Mucosa of gallbladder (tissue), 1 donor: ENCODE data around the gene AUH. TPM values are rescaled to one million over a fixed set of nuclear protein-coding genes. Genes with fewer than 3 reads are reported as not detected.

ENCODE experiments used
- DNase-seq: peaks from one replicate; pipeline ENCODE4 v3.0.0-alpha.2; 2020; ENCODE audit warnings: low spot score
- total RNA-seq: library from RNA; stranded (reverse); gene quantifications from one replicate; pipeline ENCODE4 v1.2.1, GENCODE V29; 2021
- donor health status: DM: no; HTN: no; CAD: no.

The AUH gene
- total RNA-seq, 1 donor from 2014 or later, result 19.9 TPM

DNA sequence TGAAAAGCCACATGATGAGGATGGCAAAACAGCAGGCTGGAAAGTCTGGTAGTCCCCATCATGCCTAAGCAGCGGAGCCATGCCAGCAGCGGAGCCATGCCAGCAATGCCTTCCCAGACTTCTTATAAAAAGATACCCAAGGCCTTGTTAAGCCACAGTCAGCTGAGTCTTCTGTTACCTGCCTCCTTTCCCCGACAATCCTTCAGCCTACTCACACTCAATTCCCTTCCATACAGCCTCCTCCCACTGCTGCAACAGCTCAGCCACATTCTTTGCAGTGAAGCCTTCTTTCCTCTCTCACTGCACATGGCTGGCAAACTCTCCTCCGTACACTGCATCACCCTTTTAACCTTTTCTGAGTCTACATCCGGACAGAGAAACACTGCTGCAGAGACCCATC lies 114.9 kb downstream of the AUH start:
- no peak for DNase-seq

DNA sequence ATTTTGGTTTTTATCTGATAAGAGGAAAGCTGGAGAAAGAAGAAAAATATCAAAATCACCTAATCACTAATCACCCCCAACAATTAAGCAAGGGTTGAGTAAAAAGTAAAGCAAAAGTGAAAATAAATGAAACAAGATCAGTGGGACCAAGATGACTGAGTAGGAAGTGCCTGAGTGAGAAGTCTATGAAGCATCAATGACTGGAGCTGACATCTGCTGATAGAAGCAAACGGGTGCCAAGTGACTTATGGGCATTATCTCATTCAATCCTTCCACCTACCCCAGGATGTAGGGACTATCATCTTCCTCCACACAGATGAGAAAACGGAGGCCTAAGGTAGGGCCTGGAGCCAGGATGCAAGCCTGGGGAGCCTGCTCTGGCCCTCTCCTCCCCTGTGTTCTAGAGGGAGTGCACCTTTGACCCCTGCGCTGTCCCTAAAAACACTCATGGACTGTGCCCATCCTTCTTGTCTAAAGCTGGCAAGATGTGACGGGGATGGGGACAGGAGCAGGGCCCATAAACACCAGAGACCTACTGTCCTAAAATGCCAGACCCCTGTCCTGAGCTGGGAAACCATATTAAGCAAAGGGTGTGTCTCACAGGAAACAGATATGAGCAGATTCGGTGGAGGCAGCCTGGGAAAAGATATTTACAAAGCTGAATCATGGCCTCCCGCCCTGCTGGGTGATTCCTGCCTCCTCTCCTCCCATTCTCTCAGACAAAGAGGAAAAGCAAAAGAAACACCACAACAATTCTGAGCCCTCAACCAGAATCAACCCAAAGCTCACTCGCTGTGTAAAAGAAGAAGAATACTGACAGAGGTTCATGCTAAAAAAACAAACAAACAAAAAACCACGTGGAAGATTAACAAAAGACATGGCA lies 116.0 kb downstream of the AUH start:
- DNase-seq, result no peak

DNA sequence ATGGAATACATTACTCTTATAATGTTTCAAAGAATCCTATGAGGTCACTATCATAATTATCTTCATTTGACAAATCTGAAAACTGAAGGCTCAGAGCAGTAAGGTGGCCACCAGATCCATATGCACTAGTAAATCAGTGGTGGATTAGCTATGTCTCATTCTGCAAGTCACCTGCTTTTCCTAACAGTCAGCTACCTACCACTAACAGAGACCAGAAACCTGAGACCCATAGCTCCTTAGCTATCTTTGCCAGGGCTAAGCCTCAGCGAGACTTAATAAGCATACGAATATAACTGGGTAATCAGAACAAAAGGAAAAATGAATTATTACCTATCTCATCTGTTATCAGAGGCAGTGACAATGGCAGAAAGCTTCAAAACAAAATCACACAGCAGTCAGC lies 118.7 kb downstream of the AUH start:
- no peak for DNase-seq

DNA sequence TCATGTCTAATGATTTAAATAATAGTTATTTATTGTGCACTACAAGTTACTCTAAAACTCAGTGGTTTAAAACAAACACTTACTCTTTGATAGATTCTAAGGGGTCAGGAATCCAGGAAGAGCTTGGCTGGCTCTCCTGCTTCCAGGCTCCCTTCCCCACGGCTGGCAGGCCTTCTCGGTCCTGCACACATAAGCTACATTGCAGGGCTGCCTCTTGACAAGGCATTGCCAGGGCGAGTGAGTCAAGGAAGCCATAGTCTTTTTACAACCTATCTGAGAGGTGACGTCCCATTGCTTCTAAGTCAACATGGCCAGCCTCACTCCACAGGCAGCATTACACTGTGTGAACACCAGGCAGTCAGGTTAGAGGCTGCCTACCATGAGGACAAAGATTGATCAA lies 119.8 kb downstream of the AUH start:
- DNase-seq, result no peak

DNA sequence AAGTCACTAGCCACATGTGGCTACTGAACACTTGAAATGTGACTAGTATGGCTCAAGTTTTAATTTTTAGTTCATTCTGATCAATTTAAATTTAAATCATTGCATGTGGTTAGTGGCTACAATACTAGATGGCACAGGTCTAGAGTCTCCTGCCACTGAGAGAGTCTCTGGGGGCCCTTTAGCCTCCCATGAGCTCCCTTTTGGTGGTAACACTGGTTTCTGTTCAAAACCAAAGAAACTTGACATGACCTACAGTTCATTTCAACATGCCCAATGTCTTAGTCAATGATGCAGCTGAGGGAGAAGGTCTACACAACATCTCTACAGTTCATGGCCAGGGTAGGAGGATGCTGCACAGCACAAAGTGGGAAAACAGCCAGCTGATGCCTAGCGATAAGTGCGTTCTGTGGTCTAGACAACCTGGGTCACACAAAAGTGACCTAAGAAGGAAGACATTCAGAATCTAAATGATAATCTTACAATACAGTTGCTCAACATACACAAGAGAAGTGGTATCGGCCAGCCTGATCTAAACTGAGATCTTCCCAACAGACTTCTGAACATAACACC lies 121.0 kb downstream of the AUH start:
- DNase-seq, result no peak

DNA sequence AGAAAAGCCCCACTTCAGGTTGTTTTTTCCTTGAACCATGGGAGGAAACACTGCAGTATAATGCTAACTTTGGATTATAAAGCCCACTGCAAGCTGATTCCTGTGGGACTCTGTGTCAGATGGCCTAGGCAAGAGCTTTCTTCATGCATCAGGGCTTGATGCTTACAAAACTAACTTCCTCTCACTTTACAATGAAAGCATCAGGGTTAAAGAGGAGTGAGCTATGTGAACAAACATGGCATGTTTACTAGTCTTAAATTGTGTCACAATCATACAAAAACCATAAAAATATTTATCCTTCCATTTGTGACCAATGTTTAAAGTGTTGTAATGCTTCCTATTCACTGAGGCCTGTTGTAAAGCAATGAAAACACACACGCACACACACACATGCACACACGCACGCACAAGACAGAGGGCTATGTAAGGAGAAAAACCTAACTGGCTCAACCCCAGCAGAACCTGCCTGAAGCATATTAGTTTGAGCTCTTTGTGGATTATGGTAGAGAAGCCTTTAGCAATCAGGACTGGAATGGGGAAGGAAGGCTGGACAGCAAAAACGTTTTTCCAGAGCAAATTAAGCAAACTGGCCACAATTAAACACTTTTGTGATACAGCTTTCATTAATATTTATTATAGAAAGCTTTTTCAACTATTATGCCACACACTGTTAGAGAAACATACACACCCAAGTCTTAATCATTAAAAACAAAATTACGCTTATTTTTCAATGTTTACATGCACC lies 122.2 kb downstream of the AUH start:
- no peak for DNase-seq

DNA sequence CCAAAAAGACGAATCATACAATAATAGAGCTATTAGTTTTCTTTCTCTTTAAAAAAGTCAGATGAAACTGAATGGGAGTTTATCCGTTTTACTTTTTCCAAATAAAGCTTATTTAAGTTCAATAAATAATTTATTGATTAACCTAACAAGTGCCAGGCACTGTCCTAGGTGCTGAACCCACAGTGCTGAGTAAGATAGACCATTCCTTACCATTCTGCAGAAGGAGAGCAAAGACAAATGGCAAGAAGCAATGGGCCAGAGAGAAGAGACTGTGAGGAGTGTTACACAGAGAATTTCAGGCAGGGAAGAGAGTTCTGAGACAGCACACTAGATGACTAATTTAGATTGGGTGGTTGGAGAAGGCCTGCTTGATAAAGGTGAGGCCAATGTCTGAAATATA lies 127.2 kb downstream of the AUH start:
- DNase-seq, result no peak

DNA sequence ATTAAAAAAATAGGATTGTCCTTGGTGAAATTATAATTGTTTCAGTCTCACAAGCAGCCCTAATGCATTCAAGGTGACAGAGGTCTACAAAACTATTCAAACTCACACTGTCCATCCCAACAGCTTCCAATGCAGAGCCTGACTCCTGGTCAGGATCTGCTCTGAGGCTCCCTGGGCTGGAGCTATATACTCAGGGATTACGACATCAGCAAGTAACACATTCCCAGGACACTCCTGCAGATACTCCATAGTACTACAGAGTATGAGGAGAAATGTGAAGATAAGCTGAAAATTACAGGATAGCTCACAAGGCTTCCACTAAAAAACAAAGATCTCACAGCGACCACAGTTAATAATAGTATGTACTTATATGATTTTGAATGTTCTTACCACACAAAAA lies 130.1 kb downstream of the AUH start:
- no peak for DNase-seq

DNA sequence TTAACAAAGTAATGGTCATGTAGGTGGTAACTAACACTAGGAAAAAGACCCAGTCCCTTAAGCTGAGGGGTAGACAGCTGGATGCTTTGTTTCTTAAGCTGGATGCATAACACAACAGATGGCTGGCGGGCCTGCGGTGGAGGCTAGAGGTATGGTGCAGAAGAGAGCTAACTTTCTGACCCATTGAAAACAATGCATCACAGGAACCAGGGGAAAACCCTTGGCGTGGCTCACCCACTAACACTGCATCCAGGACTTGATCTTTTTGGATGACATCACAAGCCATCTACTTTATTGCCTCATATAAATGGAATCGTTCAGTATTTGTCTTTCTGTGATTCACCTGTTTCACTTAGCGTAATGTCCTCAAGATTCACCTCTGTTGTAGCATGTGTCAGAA lies 138.7 kb downstream of the AUH start:
- no peak for DNase-seq

DNA sequence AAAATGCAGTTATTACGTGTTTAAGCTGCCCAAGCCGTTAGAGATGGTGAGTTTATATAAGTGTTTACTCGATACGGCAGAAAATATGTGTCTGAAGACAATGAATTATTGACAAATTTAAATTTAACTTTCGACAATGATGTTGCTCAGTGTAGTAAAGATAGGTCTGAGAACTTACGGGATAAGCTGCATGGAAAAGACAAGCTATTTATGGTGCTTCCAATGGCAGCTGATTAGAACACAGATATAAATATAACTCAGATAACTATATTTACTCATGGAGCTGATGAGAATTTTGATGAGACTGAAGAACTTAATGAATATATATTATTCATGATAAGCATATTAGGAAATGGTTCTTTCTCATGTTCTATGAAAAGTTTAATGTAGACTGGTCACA lies 139.3 kb downstream of the AUH start:
- no peak for DNase-seq

DNA sequence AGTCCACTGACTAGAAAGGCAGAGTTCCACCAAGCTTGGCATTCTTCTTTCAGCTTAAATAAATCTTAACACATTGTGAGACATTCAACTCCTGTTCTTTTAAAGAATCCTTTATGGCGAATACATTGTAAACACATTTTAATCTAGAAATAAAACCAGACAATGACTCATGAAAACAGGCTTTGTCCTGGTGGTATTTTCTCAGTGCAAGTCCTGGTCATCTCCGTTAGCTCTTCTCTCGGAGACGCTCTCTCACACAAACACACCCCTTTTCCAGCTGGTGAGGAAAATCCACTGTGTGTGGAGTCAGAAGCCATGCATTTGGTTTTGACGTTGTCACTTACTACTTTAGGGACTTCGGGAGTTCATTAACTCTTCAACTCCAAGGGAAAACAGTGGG lies 140.4 kb downstream of the AUH start:
- no peak for DNase-seq

DNA sequence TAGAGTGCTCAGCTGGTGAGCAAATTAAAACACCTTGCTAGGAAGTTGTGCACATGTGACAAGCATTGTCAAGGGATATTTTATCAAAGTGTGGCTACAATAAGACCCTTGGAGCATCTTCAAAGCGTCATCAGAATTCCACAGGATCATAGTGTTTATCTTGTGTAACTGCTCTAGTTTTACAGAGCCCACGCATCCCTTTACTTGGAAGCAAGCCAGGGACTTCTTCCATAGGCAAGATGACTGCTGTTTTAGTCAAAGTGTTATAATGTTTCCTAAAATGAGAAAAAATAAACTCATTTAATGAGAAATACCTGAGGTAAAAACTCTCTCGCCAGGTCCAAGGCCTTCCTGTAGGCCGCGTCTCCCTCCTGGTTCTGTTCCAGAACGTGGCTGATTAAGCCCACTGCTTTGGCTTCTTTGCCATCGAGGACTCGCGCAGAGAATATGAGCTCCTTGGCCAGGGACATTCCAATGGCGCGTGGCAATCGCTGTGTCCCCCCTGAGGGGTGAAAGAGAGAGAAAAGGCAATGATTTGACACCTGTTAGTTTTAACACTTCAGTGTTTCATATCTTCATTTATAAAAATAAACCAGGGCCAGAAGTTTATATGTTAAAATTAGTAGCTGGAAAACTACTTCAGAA lies 141.1 kb downstream of the AUH start:
- no peak for DNase-seq

DNA sequence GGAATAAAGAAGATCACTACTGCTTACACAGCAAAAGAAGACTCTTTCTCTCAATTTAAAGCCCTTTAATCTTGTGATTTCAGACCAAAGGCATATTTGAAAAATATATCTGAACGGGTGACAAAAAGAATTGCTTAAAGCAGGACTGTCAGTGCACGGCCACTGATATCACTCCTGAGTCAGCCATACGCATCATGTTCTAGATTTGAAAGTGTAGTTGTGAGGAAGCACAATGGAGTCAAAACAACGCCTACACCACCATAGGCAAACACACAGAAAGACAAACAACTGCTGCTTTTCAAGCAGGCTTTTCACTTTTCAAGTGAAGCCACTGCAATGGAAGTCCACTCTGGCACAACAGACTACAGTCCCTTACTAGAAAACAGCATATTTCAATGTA lies 141.7 kb downstream of the AUH start:
- DNase-seq, result no peak

DNA sequence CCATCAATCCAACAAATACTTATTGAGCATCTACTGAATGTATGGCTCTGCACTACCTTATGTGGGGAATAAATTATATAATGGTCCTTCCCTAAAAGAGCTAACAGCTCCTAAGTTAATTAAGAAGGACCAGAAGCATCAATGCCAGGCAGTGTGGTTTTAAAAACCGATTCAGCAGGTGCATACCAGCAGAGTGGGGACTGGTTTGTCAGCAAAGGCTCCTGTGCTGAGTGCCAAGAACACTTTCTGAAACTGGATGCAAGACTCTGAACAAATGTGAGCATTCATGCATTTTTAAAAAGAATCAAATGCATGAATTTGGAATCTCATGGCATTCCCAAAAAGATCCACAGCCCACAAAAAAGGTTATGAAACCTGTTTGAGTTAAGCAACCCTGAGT lies 142.2 kb downstream of the AUH start:
- no peak for DNase-seq

DNA sequence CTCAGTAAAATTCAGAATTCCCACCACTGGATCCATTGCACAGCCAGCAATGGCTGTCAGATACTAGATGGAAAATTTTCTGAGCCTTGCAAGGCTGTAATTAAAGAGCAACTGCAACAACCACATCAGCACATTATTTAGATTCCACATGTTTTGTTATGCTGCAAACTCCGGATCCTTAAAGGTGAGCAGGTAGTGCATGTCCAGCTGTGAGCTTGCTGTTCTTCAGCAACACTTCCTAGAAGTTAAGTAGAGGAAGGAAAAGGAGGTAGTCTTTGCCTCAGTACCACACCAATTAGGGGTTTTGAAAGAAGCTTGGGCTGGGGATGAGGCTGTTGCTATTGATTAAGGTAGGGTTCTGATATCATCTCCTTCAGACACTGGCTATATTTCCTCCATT lies 144.3 kb downstream of the AUH start:
- no peak for DNase-seq

DNA sequence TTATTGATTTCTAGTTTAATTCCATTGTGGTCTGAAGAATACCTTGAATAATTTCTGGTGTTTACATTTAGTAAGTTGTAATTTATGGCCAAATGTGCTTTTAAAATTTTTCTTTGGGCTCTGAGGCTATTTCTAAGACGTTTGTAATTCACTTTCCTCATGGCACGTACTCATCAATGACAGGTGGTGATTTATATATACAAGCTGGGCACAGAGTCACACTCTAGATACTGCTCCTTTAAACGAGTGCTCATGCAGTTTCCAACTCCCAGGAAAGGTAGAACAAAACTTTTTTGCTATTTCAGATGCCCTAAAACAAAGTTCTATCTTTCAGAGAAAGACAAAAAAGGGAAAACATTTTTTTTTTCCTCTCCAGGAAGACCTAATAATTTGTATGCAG lies 146.9 kb downstream of the AUH start:
- DNase-seq, result no peak

DNA sequence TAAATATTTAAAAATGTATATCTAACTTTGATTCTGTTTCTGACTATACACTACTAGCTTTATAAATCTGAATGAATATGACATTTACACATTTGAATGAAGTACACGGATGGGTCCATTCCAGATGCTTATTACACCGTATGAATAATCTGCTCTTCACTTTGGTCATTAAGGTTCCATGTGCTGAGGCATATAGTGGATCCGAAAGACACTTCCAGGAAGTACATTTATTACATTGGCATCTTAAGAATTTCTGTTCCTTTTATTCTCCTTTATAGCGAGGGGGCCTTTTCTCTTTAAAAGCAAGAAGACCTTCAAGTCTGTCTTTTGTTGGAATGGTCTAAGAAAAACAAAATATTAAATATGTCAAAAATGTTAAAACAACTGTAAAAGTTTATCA lies 147.6 kb downstream of the AUH start:
- DNase-seq, result no peak

DNA sequence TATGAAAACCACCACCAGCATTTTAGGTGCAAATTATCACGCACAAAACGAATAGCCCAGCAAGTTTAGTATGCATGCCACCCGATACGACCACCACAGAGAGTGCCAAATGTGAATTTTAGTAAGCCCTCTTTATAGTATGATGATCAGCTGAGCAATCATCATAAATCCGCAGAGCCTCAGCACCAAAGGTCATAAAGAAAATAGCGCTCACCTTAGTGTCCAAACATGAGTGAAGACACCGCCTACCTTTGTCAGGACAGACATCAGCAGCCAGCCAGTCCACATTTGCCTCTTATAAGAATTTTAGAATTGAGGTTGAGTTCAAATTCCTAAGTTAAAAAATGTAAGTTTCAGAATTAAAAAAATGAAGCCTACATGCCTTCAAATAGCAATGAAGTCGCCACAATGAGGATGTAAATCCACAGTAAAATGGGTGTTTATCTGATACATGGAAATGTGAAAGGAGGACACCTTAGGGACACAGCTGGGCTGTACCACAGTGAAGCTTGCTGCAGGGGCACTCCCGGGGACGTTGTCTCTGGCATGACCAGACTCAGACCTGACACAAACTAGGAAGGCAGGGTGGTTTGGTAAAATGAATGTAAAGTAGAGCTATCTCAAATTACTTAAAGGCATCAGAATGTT lies 149.0 kb downstream of the AUH start:
- no peak for DNase-seq

DNA sequence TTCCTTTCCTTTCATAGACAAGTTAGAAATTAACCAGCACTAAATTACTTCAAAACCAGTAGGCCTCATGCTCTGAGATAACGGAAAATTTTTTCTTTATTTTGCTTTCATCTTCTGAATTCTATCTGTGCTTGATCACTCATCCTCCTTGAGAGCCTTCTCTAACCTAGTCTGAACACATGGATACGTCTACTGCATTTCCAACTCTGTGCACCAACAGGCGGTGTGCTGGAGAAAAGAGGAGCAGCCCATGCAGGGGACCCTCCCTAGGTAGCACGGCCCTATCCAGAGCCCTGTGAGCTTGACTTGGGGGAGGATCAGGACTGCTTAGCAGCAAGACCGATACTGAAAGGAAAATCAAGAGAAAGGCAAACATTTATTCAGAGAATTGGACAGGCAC lies 149.8 kb downstream of the AUH start:
- no peak for DNase-seq

DNA sequence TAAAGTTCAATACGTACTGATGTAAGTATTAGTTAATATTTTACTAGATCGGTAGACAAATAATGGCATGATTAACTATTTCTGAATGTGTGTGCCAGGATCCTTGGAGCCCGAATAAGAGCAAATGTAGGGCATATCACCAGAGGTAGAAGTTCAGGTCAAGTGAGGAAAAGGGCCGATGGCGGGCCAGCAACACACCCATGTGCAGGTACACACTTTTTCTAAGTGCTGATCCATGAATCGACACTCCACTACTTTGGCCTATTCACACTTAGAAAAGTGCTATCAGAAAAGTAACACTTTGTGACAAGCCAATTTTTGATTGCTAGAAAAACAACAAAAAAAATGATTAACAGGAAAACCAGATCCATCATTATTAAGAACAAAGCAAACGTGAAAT lies 150.3 kb downstream of the AUH start:
- DNase-seq, result peak; percentile 80

DNA sequence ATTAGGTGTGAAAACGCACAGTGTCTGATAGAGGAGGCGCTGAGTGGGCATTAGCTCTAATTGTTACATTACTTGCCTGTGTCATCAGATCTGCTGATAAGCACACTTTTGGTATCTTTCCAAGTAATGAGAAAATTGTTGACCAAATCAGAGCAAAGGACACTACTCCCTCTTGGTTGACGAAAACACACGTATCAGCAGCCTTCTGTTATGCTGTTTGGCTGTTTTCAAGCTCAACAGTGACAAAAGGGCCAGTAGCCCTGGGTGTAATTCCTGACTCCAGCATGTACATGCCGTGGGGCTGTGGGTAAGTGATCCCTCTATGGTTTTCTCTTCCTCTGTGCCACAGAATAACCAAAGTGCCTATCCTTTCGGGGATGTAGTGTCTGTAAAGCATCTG lies 151.4 kb downstream of the AUH start:
- DNase-seq, result peak; percentile 36

DNA sequence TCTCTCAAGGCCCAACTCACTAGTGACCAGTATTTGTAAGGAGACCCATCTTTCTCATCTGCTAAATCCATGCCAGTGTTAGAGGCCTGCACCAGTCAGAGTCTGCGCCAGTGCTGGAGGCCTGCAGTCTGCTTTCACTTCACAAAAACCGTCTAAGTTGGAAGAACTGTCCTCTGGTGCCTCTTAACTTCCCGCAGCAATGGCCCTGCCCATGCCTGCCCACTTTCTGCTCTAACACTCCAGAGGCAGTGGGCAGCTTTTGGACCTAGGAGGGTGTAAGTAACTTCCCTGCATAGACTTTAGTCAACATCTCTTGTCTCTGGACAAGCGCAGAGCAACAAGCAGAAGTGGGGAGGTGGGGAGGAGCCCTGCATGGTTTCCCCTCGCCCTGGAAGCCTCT lies 152.9 kb downstream of the AUH start:
- DNase-seq, result no peak
